Embryonic facial prominence (tissue), 1 donor: ENCODE measurements around the gene PLCD1.
"Not testable (repeated sequence)": the region's sequence is repeated elsewhere in the genome, so short reads cannot be mapped to it uniquely, and the experiment has no call there.

Experiments used
- DNase-seq: peaks from one replicate; pipeline ENCODE4 v3.0.0-alpha.2; 2016; ENCODE audit errors: extremely low spot score

PLCD1 gene

DNA sequence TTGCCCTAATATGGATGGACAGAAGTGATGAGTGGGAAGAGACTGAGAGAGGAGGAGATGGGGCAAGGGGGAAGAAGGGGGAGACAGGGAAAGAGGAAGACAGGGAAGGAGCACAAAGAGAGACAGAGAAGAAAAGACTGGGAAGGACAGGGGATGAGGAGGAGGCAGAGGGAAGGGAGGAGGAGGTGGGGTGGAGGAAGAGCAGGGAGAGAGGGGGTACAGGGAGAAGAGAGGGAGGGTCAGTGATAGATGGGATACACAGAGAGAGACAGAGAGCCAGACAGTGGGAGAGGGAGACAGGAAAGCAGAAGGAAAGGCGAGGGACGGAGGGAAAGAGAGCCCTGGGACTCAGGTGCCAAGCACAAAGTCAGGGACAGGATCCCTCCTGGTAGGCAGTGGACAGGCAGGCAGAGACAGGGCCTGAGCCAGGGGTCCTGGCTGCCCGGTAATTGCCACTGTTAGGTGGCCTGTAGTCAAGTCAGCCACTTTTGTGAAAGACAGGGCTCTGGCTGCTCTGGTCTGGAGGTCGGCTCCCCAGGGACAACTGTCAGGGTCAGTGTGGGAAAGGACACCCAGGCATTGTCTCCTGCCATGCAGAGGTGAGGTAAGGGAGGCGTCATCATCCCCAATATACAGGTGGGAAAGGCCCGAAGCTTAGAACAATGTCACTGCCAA, 29.1 kb downstream of the PLCD1 start:
- DNase-seq: no peak

DNA sequence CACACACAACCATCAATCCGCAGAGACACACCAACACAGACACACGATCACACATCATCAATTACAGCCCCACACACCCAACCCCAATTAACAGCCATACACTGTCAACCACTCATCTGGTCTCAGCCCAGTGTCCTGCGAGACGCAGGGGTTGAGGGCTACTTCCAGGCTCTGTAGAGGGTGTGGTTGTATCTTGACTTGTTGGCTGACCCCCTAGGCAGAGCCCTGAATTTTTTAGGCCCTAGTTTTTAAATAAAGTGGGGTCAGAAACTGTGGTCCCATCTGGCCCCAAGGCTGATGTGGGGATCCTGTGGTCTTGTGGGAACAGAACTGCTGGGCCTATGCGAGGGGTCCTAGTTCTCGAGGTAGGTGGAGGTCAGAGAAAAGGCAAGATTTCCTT, 29.6 kb downstream of the PLCD1 start:
- no peak for DNase-seq

DNA sequence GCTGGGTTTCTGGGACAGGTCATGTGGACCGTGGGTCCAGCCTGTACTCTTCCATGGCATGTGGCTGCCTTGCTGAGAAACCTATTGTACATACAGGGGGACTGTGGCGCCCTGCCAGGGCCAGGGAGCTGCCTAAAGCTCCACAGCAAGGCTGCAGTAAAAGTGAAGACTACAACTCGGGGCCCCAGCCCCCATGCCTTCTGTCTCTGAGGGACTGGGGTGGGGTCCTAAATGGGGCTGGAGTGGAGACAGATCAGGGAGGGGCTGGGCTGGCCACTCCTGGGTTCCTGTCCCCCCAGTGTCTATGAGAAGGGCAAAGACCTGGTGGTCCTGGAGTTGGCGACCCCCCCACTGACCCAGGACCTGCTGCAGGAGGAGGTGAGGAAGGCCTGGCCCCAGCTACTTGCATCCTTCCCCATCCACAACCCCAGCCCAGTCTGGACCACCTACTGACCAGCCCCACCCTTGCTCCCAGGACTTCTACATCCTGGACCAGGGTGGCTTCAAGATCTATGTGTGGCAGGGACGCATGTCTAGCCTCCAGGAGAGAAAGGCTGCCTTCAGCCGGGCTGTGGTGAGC, 31.6 kb downstream of the PLCD1 start:
- no peak for DNase-seq

DNA sequence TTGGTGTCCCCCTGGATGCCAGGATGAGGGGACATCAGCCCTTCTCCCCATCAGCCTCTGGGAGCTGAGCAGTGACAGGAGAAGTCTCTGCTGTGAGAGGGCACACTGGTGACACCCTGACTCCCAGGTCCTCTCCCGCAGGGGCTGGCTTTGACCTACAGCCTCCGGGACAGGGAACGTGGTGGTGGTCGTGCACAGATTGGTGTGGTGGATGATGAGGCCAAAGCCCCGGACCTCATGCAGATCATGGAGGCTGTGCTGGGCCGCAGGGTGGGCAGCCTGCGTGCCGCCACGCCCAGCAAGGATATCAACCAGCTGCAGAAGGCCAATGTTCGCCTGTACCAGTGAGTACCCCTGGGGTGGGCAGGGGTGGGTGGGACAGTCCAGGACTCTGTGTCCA, 32.1 kb downstream of the PLCD1 start:
- no peak for DNase-seq

DNA sequence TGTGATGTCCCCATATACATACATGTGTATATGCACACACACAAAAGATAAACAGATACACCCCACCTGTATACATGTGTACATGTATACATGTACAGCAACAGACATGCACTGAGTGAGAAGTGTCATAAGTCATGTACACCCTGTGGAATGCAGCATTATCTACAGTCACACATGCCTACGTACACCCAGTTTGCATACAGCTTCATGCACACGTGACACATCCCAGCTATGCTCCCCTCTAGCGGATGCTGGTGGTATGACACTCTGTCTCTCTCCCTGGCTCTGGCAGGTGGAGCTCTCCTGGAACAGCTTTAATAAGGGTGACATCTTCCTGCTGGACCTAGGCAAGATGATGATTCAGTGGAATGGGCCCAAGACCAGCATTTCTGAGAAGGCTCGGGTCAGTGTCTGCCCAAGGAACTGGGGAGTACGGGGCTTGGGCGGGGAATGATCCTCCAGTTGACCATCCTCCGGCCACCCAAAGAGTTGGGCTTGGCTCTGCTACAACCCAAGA, 32.6 kb downstream of the PLCD1 start:
- DNase-seq: peak; percentile 51

DNA sequence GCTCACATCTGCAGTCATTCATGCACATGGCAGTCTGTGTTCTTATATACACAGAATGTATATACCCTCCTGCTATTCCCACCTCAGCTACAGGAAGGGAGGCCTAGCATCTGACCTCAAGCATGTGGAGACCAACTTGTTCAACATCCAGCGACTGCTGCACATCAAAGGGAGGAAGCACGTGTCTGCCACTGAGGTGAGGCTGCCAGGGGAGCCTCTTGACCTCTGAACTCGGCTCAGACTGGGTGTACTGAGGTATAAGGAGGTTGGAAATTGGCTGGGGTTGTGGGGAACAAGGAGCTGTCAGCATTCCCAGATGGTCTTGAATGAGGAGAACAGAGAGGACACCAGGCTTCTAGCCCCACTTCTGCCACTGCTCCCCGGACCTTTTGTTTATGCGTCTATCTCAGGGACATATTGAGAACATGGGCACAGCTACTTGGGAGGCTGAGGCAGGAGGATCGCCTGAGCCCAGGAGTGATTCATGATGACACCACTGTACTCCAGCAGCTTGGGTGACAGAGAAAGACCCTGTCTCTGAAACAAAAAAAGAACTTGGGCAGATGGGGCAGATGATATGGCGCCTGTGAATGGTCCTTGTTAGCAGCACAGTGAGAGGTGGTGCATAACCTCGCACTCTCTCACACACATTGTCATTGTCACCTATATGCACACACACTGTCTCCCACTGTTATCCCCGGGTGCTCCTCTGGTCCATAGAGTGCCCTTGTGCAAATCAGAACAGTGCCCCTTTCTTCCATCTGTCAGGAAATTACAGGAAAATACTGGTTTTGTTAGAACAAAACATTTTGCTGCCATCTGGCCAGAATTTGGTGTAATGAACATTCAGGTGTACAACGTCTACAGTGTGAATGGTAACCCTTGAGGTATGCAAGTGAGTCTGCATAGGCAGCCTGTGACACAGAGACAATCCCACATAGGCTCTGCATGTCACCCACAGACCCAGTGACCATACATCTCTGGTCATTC, 33.5 kb downstream of the PLCD1 start:
- DNase-seq: no peak

DNA sequence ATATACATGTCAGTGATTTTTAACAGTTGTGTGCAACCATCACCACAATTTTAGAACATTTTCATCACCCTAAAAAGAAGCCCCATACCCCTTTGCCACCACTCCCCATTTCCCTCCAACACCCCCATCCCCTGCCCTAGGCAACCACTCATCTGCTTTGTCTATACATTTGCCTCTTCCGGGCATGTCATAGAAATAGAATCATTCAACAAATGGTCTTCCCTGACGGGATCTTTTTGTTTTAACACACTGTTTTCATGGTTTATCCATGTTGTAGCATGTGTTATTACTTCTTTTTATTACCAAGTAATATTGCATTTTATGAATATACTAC, 34.8 kb downstream of the PLCD1 start:
- DNase-seq: no peak

DNA sequence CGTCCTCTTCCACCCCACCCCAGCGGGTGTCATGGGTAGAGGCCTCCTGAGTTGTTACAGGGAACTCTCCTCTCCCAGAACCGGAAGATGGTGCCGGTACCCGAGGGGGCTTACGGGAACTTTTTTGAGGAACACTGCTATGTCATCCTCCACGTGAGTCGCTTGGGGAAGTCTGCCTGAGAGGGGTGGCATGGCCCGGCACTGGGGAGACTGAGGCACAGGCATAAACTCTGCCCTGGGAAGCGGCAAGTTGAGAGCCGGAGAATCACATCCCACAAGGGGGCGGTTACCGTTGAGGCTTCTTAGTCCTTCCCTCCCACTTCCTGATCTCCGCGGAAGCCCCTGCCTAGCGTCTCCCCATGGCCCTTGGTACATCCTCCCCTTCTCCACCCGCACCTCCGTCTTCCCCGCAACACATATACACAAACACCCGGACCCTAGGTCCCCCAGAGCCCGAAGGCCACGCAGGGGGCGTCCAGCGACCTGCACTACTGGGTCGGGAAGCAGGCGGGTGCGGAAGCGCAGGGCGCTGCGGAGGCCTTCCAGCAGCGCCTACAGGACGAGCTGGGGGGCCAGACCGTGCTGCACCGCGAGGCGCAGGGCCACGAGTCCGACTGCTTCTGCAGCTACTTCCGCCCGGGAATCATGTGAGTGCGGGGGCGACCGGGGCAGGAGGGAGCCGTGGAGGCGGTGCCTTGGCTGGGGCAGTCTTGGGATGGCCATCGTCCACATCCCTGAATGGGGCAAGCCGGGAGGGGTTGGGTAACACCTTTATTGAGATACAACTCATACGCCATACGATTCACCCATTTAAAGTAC, 35.4 kb downstream of the PLCD1 start:
- DNase-seq: no peak

DNA sequence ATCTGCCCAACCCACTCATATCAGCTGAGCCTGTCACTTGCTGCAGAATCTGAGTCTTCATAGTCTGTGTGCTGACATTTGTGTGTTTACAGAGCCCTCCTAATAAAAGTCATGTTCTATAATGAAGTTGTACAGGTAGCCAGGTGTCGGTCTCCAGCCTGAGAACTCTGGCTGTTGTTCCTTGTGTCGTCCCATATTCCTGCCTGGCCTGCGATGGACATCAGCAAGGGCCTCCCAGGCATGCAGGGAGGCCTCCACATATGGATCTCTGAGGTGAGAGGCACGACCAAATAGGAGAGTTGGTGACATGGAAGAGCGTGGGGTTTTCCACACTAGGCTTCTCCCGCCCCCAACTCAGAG, 36.0 kb downstream of the PLCD1 start:
- no peak for DNase-seq

DNA sequence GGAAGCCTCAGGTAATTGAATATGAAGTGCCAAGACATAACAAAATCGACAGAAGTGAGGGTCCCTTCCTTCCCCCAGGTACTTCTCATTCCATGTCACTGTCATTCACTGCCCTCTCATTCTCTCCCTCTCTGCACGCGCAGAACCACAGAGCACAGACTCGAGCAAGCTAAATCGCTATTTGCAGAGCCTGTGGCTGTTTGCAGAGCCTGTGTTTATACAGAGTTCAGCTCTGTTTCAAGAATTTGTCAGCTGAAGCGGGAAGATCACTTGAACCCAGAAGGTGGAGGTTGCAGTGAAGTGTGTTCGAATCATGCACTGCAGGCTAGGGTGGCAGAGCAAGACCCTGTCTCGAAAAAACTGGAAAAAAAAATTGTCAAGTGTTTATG, 36.4 kb downstream of the PLCD1 start:
- no peak for DNase-seq

DNA sequence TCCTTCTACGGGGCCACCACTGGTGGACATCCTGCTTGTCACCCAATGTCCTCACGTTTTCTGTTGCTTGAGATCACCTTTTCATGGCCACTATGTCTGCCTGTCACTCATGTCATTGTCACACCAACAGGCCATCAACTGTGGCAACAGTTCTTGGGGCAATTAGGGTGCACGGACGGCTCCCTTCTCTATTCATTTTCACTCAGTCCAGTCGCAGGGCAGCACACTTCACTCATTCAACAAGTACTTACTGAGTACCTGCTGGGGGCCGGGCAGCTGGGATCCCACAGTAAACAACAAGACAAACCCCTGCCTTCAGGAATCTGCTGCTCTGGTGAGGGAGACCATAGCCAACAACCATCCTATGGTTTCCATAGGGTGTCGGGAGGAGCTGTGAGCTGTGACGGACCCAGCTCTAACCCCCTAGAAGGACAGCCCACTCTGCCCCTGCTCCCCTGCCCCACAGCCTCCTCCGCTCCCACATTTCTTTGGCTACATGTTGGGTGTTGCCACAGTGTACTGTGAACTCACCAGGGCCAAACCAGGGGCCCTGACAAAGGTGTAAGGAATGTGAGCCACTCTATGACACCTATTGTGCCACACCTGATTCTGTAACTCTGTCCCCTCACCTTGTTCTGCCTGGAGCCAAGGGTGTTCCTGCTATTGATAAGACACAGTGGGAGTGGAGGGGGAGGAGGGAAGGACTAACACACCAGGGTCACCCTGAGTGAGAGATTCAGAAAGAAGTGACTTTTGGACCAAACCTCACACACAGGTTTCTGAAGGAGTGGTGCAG, 37.0 kb downstream of the PLCD1 start:
- no peak for DNase-seq

DNA sequence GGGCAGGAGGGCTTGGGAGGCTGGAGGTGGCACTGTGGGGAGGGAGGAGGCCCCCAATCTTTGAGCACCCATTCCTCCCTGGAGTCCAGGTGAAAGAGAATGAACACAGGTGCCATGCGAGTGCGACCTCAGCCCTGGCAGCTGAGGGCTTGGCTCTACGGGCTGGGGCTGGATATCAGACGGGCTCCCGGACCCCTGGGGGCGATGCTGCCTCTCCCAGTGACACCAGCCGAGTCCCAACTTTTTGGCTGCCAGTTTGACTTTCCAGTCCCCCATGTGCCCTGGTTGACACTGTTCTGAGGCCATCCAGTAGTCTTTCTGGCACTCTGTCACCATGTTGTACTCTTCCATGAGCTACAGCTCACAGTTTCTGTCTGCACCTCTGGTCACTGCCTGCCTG, 37.6 kb downstream of the PLCD1 start:
- DNase-seq: no peak

DNA sequence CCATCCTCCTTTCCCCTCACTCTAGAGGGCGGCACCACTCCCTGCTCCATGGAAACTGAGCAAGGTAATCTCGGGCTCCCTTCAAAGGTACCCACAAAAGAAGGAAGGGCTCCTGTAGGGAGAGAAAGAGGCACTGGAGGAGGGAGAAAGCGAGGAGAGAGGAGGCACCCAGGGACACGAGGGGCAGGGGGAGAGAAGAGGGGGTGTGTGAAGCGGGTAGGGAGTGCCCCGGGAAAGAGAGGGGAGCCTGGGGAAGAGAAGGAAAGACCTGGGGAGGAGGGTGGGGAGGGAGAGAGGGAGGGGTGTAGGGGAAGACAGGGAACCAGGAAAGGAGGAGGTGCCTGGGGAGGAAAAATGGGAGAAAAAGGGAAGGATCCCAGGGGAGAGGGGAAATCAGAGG, 38.3 kb downstream of the PLCD1 start:
- DNase-seq: no peak

DNA sequence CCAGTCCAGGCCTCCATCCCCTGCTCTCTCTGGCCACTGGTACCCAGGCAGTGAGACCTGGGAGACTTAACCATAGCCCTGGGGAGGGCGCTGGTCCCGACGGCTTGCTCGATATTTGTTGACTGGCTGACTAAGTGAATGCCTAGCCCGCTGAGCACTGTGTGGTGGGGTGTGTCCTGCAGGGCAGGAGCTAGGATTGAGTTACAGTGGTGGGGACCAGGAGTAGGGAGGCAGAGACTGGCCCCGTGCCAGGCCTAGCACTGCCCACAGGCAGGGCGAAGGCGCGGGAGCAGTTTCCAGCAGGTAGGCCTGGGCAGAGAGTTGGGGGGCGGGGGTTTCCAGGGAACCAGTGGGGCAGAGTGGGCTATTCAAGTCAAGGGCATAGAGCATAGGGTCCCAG, 38.9 kb downstream of the PLCD1 start, which contains the start of gene VILL:
Gene VILL (plus strand): TSS at position 260 of the 400 bp plus-strand sequence. CDS start 2,887 bp downstream, outside the sequence.
- no peak for DNase-seq

DNA sequence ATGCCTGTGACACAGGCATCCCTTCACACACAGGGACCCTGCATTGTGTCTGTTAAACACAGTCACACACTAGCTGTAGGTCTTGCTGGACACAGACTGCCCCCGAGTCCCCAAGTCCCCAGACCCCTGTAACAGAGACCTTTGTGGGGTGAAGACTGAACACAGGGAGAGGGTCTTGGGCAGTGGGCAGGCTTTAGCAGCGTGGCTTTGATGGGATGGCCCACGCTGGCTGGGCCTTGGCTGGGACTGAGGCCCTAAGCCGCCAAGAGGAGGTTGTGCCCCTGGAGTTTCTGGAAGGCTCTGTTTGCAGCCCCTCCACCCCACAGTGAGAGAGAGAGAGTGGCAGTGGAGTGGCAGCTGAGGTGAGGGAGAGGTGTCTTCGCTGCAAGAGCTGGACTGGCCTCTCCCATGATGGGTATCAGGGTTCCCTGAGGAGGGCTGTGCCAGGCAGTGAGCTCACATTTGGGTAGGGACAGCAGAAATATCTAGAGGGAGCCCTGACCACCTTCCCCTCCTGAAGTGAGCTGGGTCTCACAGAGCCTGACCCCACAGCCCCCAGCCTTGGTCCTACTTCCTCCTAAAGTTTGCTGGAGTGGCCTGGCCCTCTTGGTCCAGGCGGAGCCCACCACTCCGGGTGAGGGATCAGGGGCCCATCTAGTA, 39.5 kb downstream of the PLCD1 start:
- DNase-seq: no peak

DNA sequence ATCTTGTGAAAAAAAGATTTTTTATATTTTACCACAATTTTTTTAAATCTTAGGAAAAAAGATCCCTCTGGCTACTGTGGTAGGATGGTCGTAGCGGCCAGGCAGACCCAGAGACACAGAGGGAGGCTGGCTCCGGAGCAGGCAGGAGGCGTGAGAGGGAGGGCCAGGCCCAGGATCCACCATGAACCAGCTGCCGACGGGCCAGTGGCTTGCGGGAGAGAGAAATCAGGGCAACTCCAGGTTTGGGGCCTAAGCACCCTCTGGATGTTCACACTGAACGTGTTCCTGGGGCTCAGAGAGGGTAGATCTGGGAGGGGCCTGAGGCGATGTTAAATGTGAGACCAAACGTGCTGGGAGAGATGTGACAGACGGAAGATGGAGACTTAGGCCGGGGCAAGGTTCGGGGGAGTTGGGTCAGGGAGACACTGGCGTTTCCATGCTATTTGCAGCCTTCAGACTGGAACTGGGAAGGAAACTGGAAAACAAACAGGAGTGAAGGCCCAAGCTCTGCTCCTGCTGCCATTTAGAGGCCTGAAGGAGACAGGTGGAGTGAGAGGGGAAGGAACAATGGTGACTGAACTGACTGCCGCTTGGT, 40.4 kb downstream of the PLCD1 start:
- no peak for DNase-seq

DNA sequence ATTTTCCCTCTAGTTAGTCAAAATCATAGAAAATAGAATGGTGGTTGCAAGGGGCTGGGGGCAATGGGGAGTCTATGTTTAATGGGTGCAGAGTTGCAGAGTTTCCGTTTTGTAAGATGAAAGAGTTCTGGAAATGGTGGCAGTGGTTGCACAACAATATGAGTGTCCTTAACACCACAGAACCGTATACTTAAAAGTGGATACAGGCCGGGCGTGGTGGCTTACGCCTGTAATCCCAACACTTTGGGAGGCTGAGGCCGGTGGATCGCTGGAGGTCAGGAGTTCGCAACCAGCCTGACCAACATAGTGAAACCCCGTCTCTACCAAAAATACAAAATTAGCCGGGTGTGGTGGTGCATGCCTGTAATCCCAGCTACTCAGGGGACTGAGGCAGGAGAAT, 41.1 kb downstream of the PLCD1 start:
- DNase-seq: not testable (repeated sequence)

DNA sequence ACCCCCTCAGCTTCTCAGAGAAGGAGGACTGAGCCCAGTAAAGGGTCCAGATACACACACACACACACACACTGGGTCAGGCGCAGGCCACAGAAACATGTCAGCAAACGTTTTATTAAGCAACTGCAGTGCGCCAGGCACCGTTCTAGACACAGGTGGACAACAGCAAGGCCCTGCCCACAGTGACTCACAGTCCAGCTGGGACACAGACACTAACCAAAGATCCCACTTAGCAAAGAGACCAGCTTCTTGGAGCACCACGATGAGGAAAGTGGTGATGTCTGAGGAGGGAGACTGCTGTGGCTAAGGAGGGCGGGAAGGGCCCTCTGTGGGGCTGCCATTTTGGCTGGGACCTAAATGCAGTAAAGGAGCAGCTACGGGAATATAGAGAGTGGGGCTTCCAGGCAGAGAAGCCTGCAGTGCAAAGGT, 41.7 kb downstream of the PLCD1 start:
- DNase-seq: no peak

DNA sequence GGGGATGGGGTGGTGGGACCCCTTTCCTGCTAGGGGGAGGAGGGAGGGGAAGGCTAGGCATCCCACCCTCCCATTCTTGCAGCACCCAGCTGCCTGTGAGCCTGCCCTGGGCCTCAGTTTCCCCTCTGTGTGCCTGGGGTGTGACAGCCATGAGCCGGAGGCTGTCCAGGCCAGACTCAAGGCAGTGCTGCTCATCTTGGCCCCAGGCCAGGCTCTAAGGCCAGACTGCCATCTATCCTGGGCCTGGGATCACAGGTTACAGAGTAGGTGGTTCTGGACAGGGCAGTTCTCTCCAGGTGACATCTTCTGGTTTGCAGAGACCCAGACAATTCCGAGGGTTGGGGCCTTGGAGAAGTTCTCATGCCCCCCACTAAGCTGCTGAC, 42.1 kb downstream of the PLCD1 start:
- no peak for DNase-seq
